GM18505 (cell line): ENCODE results near the gene ARRDC4.
A peak's percentile ranks its signal among the peaks of the same experiment; 100 is the strongest.

ENCODE experiments used
- ATAC-seq: cut with Tn5 transposase; IDR thresholded peaks from one replicate; pipeline ENCODE4 v1.9.1; 2021; ENCODE audit not compliant: unreplicated experiment
- POLR2A ChIP-seq: IDR thresholded peaks from 4 replicates; pipeline ENCODE4 v1.6.1; 2011; ENCODE audit warnings: borderline replicate concordance; ENCODE audit not compliant: insufficient read depth, insufficient read length; ENCODE audit errors: extremely low read depth

Gene ARRDC4, protein sequence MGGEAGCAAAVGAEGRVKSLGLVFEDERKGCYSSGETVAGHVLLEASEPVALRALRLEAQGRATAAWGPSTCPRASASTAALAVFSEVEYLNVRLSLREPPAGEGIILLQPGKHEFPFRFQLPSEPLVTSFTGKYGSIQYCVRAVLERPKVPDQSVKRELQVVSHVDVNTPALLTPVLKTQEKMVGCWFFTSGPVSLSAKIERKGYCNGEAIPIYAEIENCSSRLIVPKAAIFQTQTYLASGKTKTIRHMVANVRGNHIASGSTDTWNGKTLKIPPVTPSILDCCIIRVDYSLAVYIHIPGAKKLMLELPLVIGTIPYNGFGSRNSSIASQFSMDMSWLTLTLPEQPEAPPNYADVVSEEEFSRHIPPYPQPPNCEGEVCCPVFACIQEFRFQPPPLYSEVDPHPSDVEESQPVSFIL

DNA sequence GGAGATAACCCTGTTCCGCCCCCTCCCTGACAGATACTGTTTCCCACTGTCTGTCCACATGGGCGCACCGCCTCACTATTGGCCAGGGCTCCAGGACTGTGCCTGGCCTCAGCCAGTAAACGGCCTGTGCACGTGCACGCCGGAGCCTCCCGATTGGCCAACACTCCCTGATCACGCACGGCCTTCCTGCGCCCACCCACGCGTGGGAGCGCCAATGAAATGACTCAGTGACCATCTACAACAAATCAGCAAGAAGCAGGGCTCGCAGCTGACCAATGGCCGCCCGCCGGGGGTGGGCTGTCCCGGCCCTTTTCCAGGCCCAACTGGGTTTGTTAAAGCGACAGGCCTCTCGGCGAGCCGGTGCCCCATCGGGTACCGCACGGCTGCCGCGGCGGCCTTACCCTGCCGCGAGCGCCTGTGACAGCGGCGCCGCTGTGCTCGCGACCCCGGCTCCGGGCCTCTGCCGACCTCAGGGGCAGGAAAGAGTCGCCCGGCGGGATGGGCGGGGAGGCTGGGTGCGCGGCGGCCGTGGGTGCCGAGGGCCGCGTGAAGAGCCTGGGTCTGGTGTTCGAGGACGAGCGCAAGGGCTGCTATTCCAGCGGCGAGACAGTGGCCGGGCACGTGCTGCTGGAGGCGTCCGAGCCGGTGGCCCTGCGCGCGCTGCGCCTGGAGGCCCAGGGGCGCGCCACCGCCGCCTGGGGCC lies at the start of gene ARRDC4:
Gene ARRDC4 (plus strand): TSS at position 340 of the 703 bp plus-strand sequence. CDS start 159 bp downstream, at position 499.
- ATAC-seq: peak; percentile 96
- no peak for TF ChIP-seq POLR2A

DNA sequence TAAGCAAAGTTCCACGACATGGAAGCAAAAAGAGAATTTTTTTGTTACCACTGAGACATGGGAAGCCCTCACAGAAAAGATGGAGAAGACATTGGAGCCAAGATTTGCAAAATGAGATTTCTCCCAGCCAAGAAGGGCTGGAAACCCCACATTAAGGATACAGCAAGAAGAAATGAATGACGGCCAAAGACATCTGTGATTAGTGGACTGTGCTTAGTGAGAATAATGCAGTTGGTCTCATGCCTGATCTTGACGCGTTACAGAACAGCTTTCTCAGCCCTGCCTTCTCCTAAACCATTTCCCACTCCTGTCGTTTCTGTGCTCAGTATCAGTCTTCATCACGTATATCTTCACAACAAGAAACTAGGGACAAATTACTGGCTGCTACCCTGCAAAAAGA lies 45.8 kb upstream of the ARRDC4 start:
- no peak for ATAC-seq
- no peak for TF ChIP-seq POLR2A

DNA sequence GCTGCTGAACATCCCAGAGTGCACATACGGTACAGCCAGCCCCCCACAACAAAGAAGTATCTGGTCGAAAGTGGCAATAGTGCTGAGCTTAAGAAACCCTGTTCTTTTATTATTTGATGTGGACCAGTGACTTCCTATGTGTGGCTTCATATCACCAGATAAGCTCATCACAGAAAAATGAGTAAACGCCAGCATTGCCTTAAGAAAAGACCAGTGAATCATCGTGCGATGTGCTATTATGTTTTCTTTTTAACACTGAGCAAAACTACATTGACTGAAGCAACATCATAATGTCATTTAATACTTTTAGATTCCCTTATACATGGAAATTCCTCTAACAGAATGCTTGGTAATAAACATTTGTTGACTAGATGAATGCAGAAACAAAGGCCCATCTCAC lies 45.2 kb upstream of the ARRDC4 start:
- TF ChIP-seq POLR2A: no peak
- no peak for ATAC-seq

DNA sequence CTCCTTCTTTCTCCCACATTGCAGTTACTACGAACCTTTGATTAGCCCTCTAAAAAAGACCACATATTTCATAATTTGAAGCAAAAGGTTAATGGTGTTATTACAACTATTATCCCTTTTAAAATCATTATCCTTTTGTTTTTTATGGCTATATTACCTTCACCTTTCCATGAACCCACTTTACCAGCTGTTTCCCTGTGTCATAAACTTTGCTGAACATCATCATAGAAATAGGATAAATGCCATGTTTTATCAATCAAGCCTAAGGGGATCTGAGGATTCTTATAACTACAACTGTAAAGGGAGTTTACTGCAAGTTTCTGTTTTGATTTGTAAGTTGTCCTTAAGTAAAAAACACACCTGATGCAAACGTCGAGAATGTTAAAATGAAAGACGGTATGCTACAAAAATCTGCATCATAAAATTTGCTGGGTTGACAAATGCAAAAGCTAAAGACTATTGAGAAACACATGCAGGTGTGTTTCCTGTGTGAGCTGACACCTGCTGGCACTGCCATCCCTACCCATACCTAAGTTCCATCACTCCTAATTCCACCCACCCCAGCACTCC lies 39.1 kb upstream of the ARRDC4 start:
- no peak for ATAC-seq
- no peak for TF ChIP-seq POLR2A

DNA sequence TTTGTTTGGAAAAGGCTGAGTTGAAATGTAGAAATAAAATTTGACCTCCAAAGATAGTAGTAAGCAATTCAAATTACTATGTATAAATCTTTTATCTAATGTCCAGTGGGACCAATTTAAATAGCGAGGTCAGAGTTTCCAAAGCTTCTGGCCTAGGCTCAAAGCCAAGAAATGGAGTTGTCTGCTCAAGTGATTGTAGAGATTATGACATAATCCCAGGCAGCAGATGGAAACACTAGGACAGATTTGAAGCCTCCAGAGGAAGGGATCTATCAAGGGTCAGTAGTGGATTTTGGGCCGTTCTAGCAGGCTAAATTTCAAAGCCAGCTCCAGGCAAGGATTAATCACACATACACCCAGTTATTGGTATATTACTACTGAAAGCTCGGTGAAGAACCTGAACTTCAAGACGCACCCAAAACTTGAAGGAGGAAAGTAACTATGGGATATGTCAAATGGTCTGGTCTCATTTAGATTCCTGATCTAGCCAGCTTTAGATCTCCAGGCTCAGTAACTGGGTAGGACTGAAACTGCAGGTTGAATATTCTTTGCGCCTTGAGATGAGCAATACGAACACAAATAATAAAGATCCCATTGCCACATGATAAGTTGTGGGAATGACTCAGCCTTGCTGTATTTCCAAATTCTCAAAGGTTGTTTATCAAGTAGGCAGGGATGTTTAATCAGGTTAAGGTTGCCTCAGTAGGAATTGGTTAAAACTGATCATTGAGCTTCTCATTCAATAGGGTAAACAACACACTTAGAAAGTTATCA lies 30.9 kb upstream of the ARRDC4 start:
- no peak for TF ChIP-seq POLR2A
- no peak for ATAC-seq

DNA sequence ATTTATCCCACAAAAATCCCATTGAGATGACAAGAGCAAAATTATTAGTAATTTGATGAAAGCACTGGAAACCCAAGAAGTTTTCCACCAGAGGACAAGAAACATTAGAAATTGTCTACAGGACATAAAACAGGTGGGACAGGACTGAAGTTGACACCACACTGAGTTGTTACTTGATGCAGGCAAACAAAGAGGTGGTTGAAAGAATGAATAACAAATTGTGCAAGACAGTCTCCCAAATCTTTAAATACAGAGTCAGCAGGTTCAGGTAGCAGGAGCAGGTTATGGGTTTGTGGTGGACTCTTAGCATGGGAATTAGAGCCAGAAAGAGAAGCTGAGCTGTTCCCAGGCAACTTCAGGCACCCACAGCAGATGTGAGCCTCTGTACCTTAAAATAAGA lies 30.3 kb upstream of the ARRDC4 start:
- ATAC-seq: no peak
- no peak for TF ChIP-seq POLR2A

DNA sequence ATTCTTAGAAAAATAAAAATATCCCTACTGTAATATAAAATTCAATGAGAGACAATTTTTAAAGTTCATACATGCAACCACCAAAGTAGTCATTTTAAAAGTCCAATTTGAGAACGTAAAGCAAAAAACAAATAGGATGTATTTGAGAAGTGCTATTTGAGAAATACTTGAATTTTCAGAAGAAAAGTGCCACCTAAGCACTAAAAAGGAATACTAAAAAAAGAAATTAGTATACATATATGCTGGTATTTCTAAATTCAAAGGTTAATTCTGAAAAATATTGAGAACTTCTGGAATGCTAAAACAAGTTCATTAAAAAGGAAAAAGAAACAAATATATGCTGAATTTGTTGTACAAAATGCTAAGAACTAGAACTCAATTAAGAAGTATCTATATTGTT lies 29.2 kb upstream of the ARRDC4 start:
- no peak for ATAC-seq
- no peak for TF ChIP-seq POLR2A

DNA sequence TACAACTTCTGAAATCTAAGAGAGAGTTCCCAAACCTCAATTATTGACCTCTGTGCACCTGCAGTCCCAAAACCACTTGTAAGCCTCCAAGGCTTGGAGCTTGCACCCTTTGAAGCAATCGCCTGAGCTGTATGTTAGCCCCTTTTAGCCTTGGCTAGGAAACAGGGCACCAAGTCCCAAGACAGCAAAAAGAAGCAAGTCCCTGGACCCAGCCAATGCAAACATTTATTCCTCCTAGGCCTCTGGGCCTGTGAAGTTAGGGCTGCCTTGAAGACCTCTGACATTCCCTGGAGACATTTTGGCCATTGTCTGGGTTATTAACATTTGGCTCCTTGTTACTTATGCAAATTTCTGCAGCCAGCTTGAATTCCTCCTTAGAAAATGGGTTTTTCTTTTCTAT lies 26.9 kb upstream of the ARRDC4 start:
- no peak for TF ChIP-seq POLR2A
- ATAC-seq: no peak

DNA sequence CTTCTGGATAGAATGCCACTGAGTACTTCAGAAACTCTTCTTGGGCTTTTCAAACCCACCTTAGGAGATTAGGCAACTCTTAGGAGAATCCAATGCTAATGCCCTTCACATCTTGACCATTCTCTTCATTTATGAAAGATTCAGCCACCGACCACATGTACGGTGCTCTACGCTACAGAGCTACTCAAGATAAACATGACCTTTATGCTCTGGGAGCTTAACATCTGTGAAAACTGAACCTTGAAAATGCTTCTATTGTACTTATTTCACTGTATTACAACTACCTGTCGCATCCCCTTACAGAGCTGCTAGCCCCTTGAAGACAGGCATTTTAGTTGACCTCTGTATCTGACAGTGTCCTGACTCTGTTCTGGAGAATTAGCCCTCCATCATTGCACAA lies 19.5 kb upstream of the ARRDC4 start:
- ATAC-seq: no peak
- no peak for TF ChIP-seq POLR2A

DNA sequence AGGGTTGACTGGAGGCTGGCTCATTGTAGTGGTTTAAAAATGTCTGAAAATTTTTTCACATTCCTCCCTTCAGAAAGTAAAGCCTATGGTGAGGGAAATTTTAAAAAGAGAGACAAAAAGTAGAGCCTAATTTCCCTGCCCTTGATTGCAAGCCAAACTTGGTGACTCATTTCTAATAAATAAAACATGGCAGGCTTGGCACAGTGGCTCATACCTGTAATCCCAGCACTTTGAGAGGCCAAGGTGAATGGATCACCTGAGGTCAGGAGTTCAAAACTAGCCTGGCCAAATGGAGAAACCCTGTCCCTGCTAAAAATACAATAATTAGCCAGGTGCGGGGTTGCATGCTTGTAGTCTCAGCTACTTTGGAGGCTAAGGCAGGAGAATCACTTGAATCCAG lies 18.9 kb upstream of the ARRDC4 start:
- ATAC-seq: no peak
- TF ChIP-seq POLR2A: no peak

DNA sequence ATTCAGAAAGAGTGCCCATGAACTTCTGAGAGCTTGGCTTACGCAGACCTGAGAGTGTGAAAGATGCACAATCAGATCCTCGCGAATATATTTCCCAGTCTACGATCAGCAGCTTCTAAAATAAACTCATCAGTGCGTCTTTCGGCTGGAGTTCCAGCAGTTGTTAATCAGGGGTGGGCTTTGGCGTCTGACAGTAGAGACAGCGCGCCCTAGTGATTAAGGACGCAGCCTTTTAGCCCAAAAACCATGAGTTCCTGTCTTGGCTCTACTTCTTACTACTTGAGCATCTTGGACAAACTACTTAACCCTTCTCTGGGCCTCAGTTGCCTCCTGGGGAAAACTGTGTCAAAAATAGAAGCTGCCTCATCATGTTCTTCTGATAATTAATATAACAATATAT lies 15.8 kb upstream of the ARRDC4 start:
- no peak for TF ChIP-seq POLR2A
- ATAC-seq: no peak

DNA sequence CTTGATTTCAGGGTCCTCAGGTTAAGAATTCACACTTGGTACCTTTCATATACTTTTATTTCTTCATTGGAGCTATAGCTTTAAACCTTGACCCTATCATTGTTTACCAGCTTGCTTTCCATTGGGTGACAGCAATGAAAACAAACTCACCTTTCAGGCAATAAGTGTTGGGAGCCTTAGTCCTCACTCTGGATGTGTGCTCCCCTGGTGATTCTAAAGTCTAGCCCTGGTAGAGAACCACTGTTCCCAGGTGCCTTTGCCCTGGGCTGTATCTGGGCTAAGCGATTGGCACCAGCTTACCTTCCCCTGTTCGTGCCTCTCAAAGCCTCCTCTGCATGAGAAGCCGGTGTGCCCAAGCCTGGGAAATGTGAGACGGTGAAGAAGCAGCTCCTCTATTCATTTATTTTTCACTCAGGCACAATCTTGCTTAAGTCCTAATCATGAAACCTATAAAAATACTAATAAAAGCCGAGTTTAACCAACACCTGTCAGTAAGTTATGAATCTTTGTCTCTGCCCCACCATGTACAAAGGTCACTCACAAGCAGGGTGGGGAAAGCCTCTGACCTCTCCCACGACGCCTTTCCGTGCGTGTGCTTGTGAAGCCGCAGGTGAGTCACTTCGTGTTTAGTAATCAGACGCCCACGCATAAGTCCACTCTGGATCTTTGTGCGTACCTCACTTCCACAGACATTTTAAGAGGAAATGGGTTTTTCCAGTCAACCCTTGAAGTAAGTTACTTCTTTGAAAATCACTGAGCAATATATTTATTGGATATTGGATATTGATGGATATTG lies 12.8 kb upstream of the ARRDC4 start:
- no peak for TF ChIP-seq POLR2A
- no peak for ATAC-seq
